ENCODE data around the gene HECTD3. TPM values are rescaled to one million over a fixed set of nuclear protein-coding genes. Genes with fewer than 3 reads are reported as not detected.

Gene HECTD3
- total RNA-seq, 1 experiment from 2014 or later = 29.5 TPM

GRCh38 chr1:45009956-45010854, 919 bp downstream of the HECTD3 start:
- ChIA-PET POLR2A (ENCODE audit: low non-redundant PET) (interaction anchor here (0.5 kb wide), 1 partner anchor 293 kb away, joined by 7 read pairs; no protein-coding TSS in a partner anchor), CTCF (no interaction called here)
- H3K27me3 ChIP-seq (replicated peaks; ENCODE audit: insufficient read depth, low read depth, low read length, poor library complexity) = no peaks in the 10 kb centered on the region
- H3K9me3 ChIP-seq (ENCODE audit: low read depth, low read length, poor library complexity, severe bottlenecking) = no peaks in the 10 kb centered on the region
- intact Hi-C loops (cut with micrococcal nuclease; ENCODE audit: unreplicated experiment) = loop anchor here (2.0 to 10.0 kb wide), 5 partner anchors 167 to 565 kb away; partner anchors contain the start of genes BEST4, PTCH2, RNU5D-1 and ZSWIM5
- peak overlapping the region; percentile 46 for H3K27ac ChIP-seq (ENCODE audit: low read depth, low read length, poor library complexity, severe bottlenecking)
- H3K36me3 ChIP-seq (ENCODE audit: insufficient read depth, low read length, poor library complexity, severe bottlenecking) = peaks cover 9% of the 10 kb centered on the region
- no peak for TF ChIP-seq CTCF (conservative IDR thresholded peaks at IDR 0.05; ENCODE audit: low read depth, low read length)
- TF ChIP-seq EZH2 (IDR thresholded peaks at IDR 0.05; ENCODE audit: borderline replicate concordance, low read depth, low read length, poor library complexity, severe bottlenecking) = no peak
- BruUV-seq (replicated peaks) = no TSS peak
- no peak for DNase-seq (ENCODE audit: low spot score)
- peak overlapping the region; percentile 85 for H3K4me3 ChIP-seq (ENCODE audit: low read depth, low read length, poor library complexity, severe bottlenecking)
- peaks cover 10% of the 10 kb centered on the region for H3K4me1 ChIP-seq (ENCODE audit: insufficient read depth, low read length, poor library complexity, severe bottlenecking)

- intact Hi-C loops (cut with micrococcal nuclease; ENCODE audit: unreplicated experiment) = no loop called here
- Histone ChIP-seq H3K4me3 (ENCODE audit: low read depth, low read length, poor library complexity, severe bottlenecking) (no peak overlapping the region), H3K27ac (ENCODE audit: low read depth, low read length, poor library complexity, severe bottlenecking) (no peak overlapping the region), H3K4me1 (ENCODE audit: insufficient read depth, low read length, poor library complexity, severe bottlenecking) (peaks cover 10% of the 10 kb centered on the region), H3K27me3 (replicated peaks; ENCODE audit: insufficient read depth, low read depth, low read length, poor library complexity) (no peaks in the 10 kb centered on the region), H3K9me3 (ENCODE audit: low read depth, low read length, poor library complexity, severe bottlenecking) (no peaks in the 10 kb centered on the region), H3K36me3 (ENCODE audit: insufficient read depth, low read length, poor library complexity, severe bottlenecking) (peaks cover 4% of the 10 kb centered on the region)
- ChIA-PET CTCF (no interaction called here), POLR2A (ENCODE audit: low non-redundant PET) (no interaction called here)
- no peak for DNase-seq (ENCODE audit: low spot score)
- TF ChIP-seq CTCF (conservative IDR thresholded peaks at IDR 0.05; ENCODE audit: low read depth, low read length) (no peak), EZH2 (IDR thresholded peaks at IDR 0.05; ENCODE audit: borderline replicate concordance, low read depth, low read length, poor library complexity, severe bottlenecking) (no peak)
- no TSS peak for BruUV-seq (replicated peaks)
These were observed 1.7 kb downstream of the HECTD3 start for GRCh38 chr1:45009296-45009865.

- BruUV-seq (replicated peaks) = no TSS peak
- intact Hi-C loops (cut with micrococcal nuclease; ENCODE audit: unreplicated experiment) = no loop called here
- H3K9me3 ChIP-seq (ENCODE audit: low read depth, low read length, poor library complexity, severe bottlenecking) = no peaks in the 10 kb centered on the region
- H3K27me3 ChIP-seq (replicated peaks; ENCODE audit: insufficient read depth, low read depth, low read length, poor library complexity) = no peaks in the 10 kb centered on the region
- peaks cover 10% of the 10 kb centered on the region for H3K4me1 ChIP-seq (ENCODE audit: insufficient read depth, low read length, poor library complexity, severe bottlenecking)
- DNase-seq (ENCODE audit: low spot score) = no peak
- peaks cover 4% of the 10 kb centered on the region for H3K36me3 ChIP-seq (ENCODE audit: insufficient read depth, low read length, poor library complexity, severe bottlenecking)
- H3K27ac ChIP-seq (ENCODE audit: low read depth, low read length, poor library complexity, severe bottlenecking) = no peak overlapping the region
- ChIA-PET CTCF (interaction anchor here (0.6 kb wide), 1 partner anchor 12 kb away, joined by 3 read pairs; no protein-coding TSS in a partner anchor), POLR2A (ENCODE audit: low non-redundant PET) (no interaction called here)
- no peak overlapping the region for H3K4me3 ChIP-seq (ENCODE audit: low read depth, low read length, poor library complexity, severe bottlenecking)
- TF ChIP-seq EZH2 (IDR thresholded peaks at IDR 0.05; ENCODE audit: borderline replicate concordance, low read depth, low read length, poor library complexity, severe bottlenecking) (no peak), CTCF (conservative IDR thresholded peaks at IDR 0.05; ENCODE audit: low read depth, low read length) (no peak)
These were observed 2.6 kb downstream of the HECTD3 start for GRCh38 chr1:45008516-45008915.

All from A673 (cell line).